HG02759 (cell line): ENCODE measurements around the gene IRF2BP1.
"Not testable (repeated sequence)": the region's sequence is repeated elsewhere in the genome, so short reads cannot be mapped to it uniquely, and the experiment has no call there.

Source experiments
- ATAC-seq: cut with Tn5 transposase; IDR thresholded peaks from one replicate; pipeline ENCODE4 v1.9.1; 2021; ENCODE audit warnings: mild to moderate bottlenecking, moderate library complexity; ENCODE audit not compliant: unreplicated experiment

Gene IRF2BP1

GRCh38 chr19:45882652-45883585 is 3.0 kb downstream of the IRF2BP1 start:
- ATAC-seq = peak; percentile 27

GRCh38 chr19:45881909-45882528 is 3.9 kb downstream of the IRF2BP1 start:
- ATAC-seq = no peak

DNA sequence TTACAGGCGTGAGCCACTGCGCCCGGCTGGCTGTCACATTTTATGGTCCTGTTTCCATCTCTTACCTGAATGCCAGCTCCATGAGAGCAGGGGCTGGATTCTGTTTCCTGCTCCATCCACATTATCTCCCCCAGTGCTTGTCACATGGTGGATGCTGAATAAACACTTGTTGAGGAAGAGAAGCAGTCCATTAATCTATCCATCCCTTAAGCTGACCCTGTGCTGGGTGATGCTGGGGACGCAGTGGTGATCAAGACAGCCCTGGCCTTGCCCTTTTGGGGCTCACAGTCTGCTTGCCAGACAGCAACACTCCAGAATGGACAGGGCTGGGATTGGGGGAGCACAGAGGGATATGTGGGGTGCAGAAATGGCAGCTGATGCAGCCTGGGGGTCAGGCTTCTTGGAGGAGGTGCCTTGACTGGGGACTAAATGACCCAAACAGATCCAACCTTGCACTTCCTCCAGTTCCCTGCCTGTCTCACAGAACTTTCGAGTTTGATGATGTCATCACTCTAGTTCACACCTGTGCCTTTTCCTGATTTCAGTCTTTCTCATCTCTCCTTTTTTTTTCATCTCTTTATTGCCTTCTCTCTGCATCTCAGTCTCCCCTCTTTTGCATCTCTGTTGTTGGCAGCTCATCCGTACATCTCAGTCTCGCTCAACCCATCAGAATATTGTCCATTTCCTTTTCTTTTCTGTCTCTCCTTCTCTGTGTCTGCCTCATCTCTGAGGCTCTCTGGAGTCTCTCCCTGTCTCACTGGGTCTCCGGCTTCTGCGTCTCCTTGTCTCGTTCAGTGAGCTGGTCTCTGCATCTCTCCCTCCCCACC is 4.6 kb downstream of the IRF2BP1 start:
- no peak for ATAC-seq

- ATAC-seq = no peak
Observed at GRCh38 chr19:45879971-45880370, 6.0 kb downstream of the IRF2BP1 start.

GRCh38 chr19:45879055-45879454 is 6.9 kb downstream of the IRF2BP1 start:
- ATAC-seq = no peak

- no peak for ATAC-seq
Observed at GRCh38 chr19:45878043-45878794, 7.7 kb downstream of the IRF2BP1 start.

DNA sequence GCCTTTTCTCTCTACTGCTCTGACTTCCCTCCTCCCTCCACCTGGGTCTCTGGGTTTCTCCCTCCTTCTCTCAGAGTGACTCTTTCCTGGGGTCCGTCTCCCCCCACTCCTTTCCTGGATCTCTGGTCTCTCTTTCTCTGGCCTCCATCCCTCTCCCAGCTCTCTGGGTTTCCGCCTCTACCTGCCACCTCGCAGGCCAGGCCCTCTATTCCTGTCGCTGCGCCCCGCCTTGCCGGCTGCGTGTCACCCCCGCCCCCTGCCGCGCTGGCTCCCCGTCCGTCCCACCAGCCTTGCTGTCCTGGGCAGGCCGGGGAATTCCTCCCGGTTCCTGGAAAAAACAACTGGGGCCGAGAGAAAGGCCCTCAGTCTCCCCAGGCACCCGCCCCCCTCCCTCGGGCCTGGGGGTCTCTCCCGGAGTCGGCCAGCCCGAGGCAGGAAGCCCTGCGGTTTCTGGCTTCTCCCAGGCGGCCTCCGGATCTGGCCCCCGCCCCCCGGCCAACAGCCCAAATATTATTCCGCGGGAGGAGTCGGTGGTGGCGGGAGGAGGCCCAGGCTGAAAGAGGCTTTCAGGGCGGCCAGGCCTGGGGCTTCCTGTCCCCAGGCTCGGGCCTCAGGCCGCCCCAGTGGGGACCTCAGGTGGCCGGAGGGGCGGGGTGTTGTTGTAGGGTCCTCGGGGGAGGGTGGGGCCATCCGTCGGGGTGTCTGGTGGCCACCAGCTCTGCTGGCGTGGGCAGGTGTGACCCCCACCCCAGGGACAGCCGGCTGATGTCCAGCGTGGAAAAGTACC is 9.3 kb downstream of the IRF2BP1 start:
- ATAC-seq = no peak

GRCh38 chr19:45876161-45876410 is 9.9 kb downstream of the IRF2BP1 start:
- no peak for ATAC-seq

DNA sequence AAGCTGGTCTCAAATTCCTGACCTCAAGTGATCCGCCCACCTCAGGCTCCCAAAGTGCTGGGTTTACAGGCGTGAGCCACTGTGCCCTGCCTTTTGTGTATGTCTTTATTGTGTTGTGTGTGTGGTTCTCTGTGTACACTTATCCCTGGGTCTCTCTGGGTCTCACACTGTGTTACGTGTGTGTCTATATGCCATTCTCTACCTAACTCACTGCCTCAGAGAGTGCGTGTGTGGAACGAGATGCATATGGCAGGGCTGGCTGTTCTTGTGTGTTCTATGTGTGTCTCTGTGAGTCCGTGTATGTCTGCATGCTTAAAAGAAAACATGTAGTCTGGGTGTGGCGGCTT is 11.3 kb downstream of the IRF2BP1 start:
- ATAC-seq = no peak

DNA sequence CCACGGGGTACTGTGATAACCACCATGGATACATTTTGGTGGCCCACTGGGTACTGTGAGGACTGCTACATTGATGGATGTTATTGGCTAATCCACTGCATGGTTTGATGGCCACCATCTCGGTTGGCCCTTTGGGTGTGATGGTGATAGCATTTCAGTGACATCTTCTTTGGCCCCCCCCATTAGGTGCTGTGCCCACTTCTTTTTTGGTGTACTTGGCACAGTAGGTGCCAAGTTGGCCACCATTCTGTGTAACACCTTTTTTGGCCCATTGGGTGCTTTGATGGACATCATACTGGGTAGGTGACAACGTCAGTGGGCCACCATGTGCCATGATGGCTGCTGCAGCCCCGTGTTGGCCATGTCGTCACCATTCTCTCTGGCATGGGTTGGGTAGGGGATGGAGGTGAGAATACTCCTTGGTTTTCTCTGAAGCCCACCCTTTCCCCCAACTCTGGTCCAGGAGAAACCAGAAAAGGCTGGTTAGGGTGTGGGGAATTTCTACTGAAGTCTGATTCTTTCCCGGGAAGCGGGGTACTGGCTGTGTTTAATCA is 12.6 kb downstream of the IRF2BP1 start:
- ATAC-seq = no peak

- ATAC-seq = no peak
Observed at GRCh38 chr19:45872095-45872919, 13.6 kb downstream of the IRF2BP1 start.

DNA sequence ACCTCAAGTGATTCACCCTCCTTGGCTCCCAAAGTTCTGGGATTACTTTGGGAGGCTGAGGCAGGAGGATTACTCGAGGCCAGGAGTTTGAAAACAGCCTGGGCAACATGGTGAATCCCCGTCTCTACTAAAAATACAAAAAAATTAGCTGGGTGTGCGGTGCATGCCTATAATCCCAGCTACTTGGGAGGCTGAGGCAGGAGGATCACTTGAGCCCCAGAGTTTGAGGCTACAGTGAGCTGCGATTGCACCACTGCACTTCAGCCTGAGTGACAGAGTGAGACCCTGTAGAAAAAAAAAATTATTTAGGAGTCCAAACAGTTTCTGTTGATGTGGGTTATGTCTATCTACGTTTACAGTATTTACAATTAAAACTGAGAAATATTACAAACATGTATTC is 15.1 kb downstream of the IRF2BP1 start:
- no peak for ATAC-seq

DNA sequence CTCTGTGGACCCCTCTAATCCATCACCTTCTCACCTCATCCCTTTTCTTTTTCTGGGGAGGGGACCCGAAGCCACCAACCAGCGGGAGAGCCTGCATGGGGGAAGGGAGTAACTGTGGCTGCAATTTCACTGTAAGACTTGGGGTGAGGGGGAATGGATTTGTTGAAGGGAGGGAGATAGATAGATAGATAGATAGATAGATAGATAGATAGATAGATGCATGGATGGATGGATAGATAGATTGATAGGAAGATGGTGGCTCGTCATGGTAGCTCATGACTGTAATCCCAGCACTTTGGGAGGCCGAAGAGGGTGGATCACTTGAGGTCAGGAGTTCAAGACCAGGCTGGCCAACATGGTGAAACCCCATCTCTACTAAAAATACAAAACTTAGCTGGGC is 18.7 kb downstream of the IRF2BP1 start:
- not testable (repeated sequence) for ATAC-seq

DNA sequence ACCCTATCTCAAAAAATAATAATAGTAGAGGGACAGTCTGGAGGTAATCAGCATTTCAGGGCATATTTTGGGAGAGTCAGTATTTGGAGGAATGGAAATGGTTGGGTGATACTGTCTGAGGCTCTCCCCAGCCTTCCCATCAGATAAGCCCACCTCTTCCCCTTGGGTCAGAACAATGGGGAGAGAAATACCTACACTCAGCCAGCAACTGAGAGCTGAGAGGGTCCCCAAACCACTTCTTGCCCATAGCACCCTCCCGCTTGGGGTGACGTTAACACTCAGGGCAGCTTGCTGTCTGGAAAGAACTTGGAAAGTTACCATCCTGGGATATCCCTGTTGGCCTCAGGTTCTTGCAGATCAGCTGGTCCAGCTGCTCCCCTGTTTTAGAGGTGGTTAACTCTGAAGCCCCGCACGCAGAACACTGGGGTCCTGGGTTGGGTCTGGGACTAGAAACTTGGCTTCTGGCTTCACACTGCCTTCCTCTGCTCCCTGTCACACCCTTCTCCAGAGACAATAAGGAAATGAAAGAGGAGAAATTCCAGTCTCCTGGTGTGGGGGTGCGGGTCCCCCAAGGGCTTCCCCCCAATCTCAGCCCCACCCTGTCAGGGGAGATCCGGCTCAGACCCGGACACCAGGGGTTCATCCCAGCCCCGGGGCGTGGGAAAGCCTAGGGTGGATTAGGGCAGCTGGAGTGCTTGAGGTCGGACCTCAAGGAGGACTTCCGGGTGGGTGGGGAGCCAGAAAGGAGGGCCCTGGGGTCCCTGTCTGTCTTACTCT is 19.4 kb downstream of the IRF2BP1 start:
- no peak for ATAC-seq

DNA sequence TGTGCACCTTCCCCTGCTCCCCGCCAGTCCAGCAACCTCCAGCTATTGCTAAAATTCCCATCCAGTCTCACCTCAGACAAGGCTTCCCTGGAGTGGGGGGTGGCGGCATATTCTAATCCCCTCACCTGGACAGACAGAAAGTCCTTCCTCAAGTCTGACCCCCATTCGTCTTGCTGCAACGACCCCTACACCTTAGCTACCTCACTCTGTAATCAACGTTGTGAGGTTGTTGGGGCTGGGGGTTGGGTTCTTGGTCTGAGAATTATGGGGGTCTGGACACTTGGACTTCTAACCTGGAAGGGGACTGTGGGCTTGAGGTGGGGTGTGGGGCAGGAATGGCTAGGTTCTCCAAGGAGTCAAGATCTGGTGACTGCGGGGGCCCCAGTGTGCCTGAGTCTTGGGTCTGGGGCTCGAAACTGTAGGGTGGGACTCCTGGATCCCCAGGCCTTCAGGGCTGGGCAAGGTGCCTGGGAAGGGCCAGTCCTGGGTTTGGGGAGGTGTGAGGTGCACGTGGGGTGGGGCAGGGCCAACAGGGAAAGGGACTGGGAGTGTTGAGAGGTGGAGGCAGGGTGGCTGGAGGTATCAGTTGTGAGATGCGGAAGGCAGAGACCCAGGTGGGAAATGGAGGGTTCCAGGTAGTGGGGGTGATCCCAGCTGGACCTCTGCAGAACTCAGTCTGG is 20.5 kb downstream of the IRF2BP1 start:
- ATAC-seq = no peak

GRCh38 chr19:45864629-45865082 is 21.3 kb downstream of the IRF2BP1 start:
- ATAC-seq = no peak

GRCh38 chr19:45863840-45864628 is 21.9 kb downstream of the IRF2BP1 start, which contains the start of gene FOXA3:
Gene FOXA3 (plus strand): TSS chr19:45864326. CDS start chr19:45864457, 131 bp downstream.
- ATAC-seq = peak; percentile 32
